ENCODE data around the gene PRXL2B. TPM values are rescaled to one million over a fixed set of nuclear protein-coding genes. Genes with fewer than 3 reads are reported as not detected.
"Not testable (repeated sequence)": the region's sequence is repeated elsewhere in the genome, so short reads cannot be mapped to it uniquely, and the experiment has no call there.

Gene PRXL2B
- total RNA-seq, 2 experiments from 2014 or later: 40.0 to 41.9 TPM

DNA sequence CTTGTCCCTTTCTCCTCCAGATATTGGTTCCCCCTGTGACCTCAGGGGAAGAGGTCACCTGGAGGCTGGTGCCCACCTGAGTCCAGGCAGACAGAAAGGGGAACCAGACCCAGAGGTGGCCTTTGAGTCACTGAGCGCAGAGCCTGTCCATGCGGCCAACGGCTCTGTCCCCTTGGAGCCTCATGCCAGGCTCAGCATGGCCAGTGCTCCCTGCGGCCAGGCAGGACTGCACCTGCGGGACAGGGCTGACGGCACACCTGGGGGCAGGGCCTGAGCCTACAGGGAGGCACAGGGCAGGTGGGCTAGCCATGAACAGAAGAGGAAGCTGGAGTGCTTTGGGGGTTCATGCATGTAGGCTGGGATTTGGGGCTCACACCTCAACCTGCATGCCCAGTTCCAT lies 27.7 kb upstream of the PRXL2B start:
- ChIA-PET POLR2A (interaction anchor here (1.1 to 4.9 kb wide), 2 partner anchors 26 to 35 kb away, joined by 3 to 60 read pairs; partner anchors contain the start of gene PRXL2B), CTCF (interaction anchor here (1.5 kb wide), 1 partner anchor 143 kb away, joined by 3 read pairs; no protein-coding TSS in a partner anchor)

- CTCF ChIA-PET: interaction anchor here (1.0 kb wide), 1 partner anchor 24 kb away, joined by 3 read pairs; no protein-coding TSS in a partner anchor
- POLR2A ChIA-PET: interaction anchor here (0.5 to 4.9 kb wide), 2 partner anchors 11 to 25 kb away, joined by 5 to 60 read pairs; partner anchors contain the start of gene PRXL2B
Observed at GRCh38 chr1:2559509-2560298, 26.9 kb upstream of the PRXL2B start.

- ChIA-PET POLR2A (interaction anchor here (1.5 to 2.0 kb wide), 2 partner anchors 17 to 26 kb away, joined by 3 to 7 read pairs; no protein-coding TSS in a partner anchor), CTCF (interaction anchor here (0.7 to 1.0 kb wide), 2 partner anchors 11 to 23 kb away, joined by 3 to 5 read pairs; no protein-coding TSS in a partner anchor)
Observed at GRCh38 chr1:2560299-2561073, 26.1 kb upstream of the PRXL2B start.

DNA sequence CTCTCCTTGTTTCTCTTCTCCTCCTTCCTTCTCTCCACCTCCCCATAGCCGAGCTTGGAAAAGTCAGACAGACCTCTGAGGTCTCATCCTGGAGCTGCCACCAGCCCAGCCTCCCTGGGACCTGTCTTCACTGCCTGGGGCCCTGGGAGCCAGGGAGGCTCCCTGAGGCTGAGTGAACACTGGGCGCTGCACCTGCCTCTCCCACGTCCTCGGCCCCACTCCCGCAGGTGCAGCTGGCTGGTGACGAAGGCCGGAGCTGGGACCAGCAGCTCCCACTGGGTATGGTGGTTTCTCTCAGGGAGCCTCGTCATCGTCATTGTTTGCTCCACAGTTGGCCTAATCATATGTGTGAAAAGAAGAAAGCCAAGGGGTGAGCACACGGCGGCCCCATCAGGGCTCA lies 25.1 kb upstream of the PRXL2B start:
- ChIA-PET POLR2A (interaction anchor here (1.3 to 2.0 kb wide), 4 partner anchors 13 to 25 kb away, joined by 3 to 7 read pairs (median 4); no protein-coding TSS in a partner anchor), CTCF (interaction anchor here (0.8 to 1.7 kb wide), 4 partner anchors 13 to 26 kb away, joined by 3 to 10 read pairs (median 4); no protein-coding TSS in a partner anchor)

DNA sequence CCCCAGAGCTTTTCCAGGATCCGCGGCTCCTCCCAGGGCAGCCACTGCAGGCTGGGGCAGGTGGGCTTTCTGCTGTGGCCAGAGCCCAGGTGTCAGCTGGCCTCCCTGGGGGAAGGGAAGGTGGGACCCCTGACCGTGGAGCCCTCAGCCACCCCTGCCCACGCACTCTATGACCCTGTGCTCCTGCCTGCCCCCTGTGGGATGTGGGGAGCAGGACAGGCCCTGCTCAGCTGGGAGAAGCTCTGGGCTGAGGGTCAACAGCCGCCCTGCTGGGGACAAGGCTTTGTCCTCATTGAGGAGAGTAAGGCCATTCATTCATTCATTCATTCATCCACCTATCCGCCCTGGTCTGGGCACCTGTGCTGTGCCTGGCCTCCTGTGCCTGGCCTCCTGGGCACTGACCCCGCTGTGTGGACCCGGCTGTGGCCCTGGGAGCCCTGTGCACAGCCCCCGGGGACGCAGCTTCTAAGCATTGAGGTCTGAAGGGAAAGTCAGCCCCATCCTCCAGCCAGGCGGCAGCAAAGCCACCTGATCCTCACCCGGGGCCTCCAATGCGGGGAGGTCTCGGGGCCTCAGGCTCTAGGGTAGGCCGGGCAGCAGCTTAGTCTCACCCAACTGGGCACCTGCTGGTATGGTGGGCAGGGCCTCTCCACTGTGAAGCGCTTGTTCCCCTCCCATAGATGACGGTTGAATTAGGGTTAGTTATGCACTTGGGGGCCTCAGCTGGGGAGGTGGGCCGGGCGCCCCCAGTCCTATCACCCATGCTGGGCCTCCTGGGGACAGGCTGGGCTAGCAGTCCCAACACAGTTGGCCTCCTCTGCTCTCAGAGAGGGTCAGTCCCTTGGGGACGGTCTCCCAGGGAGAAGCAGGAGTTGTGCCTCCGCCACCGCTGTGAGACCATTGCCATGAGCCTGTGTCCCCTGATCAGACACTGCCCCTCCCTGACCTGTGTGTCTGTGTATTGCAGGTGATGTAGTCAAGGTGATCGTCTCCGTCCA lies 24.4 kb upstream of the PRXL2B start:
- POLR2A ChIA-PET: interaction anchor here (0.5 to 2.0 kb wide), 5 partner anchors 10 to 24 kb away, joined by 3 to 7 read pairs (median 4); no protein-coding TSS in a partner anchor
- CTCF ChIA-PET: interaction anchor here (0.8 to 1.7 kb wide), 4 partner anchors 13 to 25 kb away, joined by 3 to 10 read pairs (median 4); no protein-coding TSS in a partner anchor

GRCh38 chr1:2563205-2563604 lies 23.4 kb upstream of the PRXL2B start:
- CTCF ChIA-PET: no interaction called here
- POLR2A ChIA-PET: no interaction called here

GRCh38 chr1:2564006-2564814 lies 22.4 kb upstream of the PRXL2B start:
- ChIA-PET POLR2A (interaction anchor here (1.1 kb wide), 1 partner anchor 14 kb away, joined by 3 read pairs; no protein-coding TSS in a partner anchor), CTCF (no interaction called here)

GRCh38 chr1:2564815-2565374 lies 21.7 kb upstream of the PRXL2B start:
- CTCF ChIA-PET: no interaction called here

DNA sequence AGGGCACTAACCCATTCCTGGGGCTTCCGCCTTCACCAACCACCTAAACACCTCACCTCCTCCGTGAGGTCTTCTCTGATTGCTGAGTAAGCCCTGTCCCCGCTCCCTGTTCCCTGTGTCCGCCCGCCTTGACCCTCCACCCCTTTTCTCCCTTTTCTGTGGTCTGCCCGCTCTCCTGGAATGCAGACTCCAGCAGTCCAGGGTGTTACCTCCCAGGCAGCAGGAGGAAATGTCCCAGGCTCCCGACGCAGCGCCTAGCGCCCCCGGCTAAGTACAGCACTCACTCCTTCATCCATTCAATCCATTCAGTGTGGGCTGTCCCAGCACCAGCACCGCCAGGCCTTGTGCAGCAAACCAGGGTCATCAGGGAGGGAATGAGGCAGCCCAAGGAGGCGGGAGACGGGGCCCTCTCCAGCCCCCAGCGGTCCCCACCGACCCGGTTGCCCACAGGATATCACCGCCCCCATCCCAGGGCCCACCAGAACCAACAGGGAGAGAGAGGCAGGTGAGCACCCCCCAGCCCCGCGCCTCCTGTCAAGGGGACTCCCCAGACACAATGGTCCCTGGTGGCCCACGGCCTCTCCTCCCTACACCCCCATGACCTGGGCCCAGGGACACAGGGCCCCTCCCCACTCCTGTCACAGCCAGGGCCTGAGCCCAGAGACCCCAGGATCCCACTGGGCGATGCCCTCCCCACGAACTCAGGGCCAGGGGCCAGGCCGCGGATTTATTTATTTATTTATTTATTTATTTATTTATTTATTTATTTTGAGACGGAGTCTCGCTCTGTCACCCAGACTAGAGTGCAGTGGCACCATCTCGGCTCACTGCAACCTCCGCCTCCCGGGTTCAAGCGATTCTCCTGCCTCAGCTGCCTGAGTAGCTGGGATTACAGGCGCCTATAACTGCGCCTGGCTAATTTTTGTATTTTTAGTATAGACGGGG lies 20.2 kb upstream of the PRXL2B start:
- CTCF ChIA-PET: no interaction called here

More at GRCh38 chr1:2564815-2565374, 21.7 kb upstream of the PRXL2B start:
- POLR2A ChIA-PET: interaction anchor here (1.1 kb wide), 1 partner anchor 13 kb away, joined by 3 read pairs; no protein-coding TSS in a partner anchor

DNA sequence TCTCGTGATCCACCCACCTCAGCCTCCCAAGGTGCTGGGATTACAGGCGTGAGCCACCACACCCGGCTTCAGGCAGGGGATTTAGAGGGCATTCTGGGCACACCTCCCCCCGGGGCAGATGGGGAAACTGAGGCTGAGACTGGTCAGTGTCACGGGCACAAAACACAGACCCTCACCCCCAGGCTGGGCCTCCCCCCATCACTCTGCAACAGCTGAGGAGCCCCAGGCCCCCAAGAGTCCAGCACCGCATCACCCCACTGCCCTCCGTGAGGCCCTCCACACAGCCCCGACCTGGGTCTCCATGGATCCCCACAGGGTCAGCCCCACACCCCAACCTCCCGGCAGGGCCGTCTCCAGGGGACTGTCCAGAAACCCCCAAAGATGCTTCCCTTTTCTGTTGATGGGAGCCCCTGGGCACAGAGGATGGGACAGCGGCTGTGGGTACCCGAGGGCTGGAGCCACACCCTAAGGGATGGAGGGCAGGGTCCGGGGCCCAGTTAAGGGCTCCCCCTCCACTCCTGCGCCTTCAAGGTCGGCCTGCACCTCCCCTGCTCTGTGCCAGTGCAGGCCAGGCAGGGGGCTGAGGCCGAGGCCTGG lies 19.4 kb upstream of the PRXL2B start:
- POLR2A ChIA-PET: no interaction called here
- CTCF ChIA-PET: no interaction called here

More for the DNA sequence above, 20.2 kb upstream of the PRXL2B start:
- POLR2A ChIA-PET: no interaction called here

GRCh38 chr1:2568187-2568816 lies 18.3 kb upstream of the PRXL2B start:
- POLR2A ChIA-PET, CTCF ChIA-PET: not testable (repeated sequence)

GRCh38 chr1:2569060-2569459 lies 17.5 kb upstream of the PRXL2B start:
- ChIA-PET POLR2A (no interaction called here), CTCF (no interaction called here)

DNA sequence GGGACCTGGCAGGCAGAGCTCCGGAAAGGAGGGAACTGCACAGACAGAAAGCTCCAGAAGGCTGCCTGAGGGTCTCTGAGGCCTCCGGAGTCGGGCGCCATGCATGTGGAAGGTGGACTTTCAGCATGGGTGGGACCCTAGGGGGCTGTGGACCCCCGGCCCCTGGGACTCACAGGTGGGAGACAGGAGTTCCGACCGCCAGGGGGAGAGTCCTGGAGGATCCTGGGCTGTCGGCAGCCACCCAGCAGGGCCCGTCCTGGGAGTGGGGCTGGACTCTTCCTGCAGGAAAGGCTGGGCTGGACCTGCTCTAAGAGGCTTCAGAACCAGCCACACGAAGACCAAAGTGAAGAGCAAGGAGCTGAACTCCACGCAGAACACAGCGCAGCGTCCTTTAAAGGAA lies 16.9 kb upstream of the PRXL2B start:
- POLR2A ChIA-PET, CTCF ChIA-PET: not testable (repeated sequence)

DNA sequence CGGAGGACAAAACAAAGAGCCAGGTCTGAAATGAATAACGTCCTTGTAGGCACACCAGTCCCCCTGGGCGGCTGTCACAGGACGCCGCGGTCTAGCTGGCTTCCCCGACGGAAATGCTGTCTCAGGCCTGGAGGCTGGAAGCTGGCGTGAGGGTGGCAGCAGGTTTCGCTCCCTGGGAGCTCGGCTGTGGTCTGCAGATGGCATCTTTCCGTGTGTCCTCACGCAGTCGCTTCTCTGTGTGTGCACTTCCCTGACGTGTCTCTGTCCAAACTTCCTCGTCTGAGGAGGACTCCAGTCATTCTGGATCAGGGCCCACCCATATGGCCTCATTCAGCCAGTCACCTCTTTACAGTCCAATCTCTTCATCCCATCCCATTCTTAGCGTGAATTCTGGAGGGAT lies 16.2 kb upstream of the PRXL2B start:
- ChIA-PET CTCF (no interaction called here), POLR2A (no interaction called here)

DNA sequence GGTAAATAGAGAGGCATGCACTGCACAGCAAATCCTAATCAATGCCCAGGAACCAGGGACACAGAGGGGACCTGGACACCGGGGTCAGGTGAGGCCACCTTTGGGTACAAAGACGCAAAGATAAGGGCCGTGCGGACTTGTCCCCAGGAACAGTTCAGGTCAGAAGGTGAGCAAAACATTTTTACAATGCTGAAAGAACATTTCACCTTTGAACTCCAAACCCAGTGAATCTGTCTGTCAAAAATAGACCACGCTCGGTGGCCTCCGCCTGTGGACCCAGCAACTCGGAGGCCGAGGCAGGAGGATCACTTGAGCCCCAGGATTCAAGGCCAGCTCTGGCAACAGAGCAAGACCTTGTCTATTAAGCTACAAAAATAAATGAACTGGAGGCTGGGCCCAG lies 15.2 kb upstream of the PRXL2B start:
- POLR2A ChIA-PET: interaction anchor here (1.0 kb wide), 1 partner anchor 15 kb away, joined by 4 read pairs; the partner anchor contains the start of gene TNFRSF14
- CTCF ChIA-PET: interaction anchor here (1.0 kb wide), 1 partner anchor 11 kb away, joined by 5 read pairs; no protein-coding TSS in a partner anchor

Measured in activated CD8-positive, alpha-beta memory T cell treated with anti-CD3 and anti-CD28 coated beads for 36 hours (primary cell).